ENCODE measurements around the gene SPECC1L. TPM values are rescaled to one million over a fixed set of nuclear protein-coding genes. Genes with fewer than 3 reads are reported as not detected.

SPECC1L gene
- total RNA-seq, 2 donors from 2014 or later: 33.6 to 39.1 TPM

DNA sequence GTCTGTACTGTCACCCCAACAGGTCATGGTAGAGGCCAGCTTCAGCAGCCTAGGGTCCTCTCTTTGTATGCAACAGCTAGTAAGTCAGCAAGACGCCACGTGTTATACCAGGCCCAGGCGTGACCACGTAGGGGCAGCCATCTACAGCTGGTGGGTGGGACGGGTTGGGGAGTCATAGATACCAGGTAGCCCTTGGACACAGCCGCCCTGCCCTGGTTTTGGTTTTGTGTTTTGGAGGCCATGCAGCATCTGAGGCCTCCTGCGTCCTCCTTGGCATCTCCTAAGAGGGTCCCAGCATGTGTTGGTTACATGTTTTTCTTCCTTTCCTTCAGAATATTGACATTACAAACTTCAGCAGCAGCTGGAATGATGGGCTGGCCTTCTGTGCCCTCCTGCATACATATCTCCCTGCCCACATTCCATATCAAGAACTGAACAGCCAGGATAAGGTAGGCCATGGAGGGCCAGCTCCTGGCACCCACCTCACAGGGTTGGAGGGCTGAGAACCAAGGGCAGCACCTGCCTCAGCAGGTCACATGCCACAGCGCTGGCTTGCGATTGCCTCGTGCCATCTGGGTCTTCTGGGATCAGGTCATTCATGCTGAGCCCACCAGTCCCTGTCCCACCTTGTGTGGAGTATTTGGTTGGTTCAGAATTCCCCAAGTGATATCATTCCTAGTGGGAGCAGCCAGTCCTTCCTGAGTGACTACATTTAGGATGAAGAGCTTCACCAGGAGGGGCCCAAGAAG, 140.8 kb downstream of the SPECC1L start:
- Histone ChIP-seq H3K4me3 (no peak overlapping the region), H3K4me1 (peaks cover 0 to 25% of the 10 kb centered on the region in 2 donors), H3K27ac (no peak overlapping the region), H3K9me3 (no peaks in the 10 kb centered on the region), H3K27me3 (no peaks in the 10 kb centered on the region), H3K36me3 (peaks cover 47% of the 10 kb centered on the region)
- DNase-seq (ENCODE audit: low spot score): no peak
- TF ChIP-seq, protein P1, sequence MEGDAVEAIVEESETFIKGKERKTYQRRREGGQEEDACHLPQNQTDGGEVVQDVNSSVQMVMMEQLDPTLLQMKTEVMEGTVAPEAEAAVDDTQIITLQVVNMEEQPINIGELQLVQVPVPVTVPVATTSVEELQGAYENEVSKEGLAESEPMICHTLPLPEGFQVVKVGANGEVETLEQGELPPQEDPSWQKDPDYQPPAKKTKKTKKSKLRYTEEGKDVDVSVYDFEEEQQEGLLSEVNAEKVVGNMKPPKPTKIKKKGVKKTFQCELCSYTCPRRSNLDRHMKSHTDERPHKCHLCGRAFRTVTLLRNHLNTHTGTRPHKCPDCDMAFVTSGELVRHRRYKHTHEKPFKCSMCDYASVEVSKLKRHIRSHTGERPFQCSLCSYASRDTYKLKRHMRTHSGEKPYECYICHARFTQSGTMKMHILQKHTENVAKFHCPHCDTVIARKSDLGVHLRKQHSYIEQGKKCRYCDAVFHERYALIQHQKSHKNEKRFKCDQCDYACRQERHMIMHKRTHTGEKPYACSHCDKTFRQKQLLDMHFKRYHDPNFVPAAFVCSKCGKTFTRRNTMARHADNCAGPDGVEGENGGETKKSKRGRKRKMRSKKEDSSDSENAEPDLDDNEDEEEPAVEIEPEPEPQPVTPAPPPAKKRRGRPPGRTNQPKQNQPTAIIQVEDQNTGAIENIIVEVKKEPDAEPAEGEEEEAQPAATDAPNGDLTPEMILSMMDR (IDR thresholded peaks at IDR 0.05): no peak

DNA sequence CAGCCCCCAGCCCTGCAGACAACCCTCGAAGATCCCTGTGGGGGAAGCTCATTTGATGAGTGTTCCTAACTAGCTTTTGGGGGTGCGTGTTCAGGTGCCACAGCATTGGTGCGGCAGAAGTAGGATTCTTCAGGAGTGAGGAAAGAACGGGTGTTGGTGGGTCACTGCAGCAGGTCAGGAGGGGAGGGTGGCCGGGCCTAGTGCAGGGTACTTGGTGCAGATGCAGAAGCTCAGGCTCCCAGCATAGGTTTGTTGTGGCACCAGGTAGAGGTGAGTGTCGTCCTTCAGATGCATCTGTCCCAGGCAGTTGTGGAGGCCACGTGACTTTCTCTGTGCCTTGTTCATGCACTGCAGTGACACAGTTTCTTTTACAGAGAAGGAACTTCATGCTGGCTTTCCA, 141.6 kb downstream of the SPECC1L start:
- TF ChIP-seq, protein P1 (IDR thresholded peaks at IDR 0.05): no peak
- no peak for DNase-seq (ENCODE audit: low spot score)
- peaks cover 52% of the 10 kb centered on the region for H3K36me3 ChIP-seq
- no peak overlapping the region for H3K27ac ChIP-seq
- no peaks in the 10 kb centered on the region for H3K9me3 ChIP-seq
- no peaks in the 10 kb centered on the region for H3K27me3 ChIP-seq
- H3K4me1 ChIP-seq: peaks cover 0 to 16% of the 10 kb centered on the region in 2 donors
- no peak overlapping the region for H3K4me3 ChIP-seq

DNA sequence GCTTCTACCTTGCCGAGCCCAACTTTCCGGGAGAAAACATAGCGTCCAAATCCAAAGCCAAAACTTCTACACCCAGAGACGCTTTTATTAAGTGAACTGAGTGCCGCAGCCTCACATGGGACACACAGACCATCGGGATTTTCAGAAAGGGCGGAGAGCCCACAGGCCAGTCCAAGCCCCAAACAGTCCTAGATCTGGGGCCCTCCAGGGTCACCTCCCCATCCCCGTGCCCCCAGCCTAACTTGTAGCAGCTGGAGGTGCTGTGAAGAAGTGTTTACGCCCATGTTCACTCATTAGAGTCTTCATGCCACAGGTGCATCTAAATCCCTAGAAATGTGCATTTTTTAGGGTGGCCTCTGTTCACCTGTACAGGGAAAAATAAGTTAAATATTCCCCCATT, 142.6 kb downstream of the SPECC1L start:
- Histone ChIP-seq H3K27ac (no peak overlapping the region), H3K9me3 (no peaks in the 10 kb centered on the region), H3K27me3 (no peaks in the 10 kb centered on the region), H3K36me3 (peaks cover 52% of the 10 kb centered on the region), H3K4me1 (peaks cover 0 to 6% of the 10 kb centered on the region in 2 donors), H3K4me3 (no peak overlapping the region)
- DNase-seq (ENCODE audit: low spot score): no peak
- TF ChIP-seq, protein P1 (IDR thresholded peaks at IDR 0.05): no peak

DNA sequence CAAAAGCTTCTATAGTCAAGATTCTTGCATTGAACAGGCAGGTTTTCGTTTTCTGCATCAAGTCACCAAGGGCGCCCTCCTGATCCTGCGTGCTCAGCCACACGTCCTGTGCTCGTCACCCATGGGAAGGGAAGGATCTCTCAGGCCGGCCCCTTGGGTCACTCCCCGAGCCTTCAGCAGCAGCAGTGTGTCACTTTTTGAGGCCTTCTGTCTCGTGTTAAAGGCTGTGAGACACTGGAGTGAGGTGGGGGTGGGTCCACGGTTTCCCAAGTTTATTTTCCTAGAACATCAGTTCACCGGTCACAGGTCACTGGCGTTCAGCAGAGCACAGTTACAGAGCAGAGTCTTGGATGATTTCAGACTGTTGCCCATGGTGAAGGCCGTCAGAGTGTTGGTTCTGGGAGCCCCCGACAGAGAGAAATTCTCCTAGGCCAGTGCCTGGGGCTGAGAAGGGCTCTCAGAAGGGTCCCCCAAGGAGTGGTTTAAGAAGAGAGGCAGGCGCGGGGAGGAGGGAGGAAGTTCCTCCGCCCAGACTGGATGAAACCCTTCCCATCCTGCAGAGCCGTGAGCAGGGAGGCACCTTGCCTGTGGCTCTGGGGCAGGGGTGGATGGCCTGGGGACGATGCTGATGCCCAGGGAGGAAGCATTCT, 143.2 kb downstream of the SPECC1L start:
- no peak for DNase-seq (ENCODE audit: low spot score)
- TF ChIP-seq, protein P1 (IDR thresholded peaks at IDR 0.05): no peak
- Histone ChIP-seq H3K9me3 (no peaks in the 10 kb centered on the region), H3K27me3 (no peaks in the 10 kb centered on the region), H3K4me1 (peaks cover 0 to under 1% of the 10 kb centered on the region in 2 donors), H3K36me3 (peaks cover 52% of the 10 kb centered on the region), H3K4me3 (no peak overlapping the region), H3K27ac (no peak overlapping the region)

DNA sequence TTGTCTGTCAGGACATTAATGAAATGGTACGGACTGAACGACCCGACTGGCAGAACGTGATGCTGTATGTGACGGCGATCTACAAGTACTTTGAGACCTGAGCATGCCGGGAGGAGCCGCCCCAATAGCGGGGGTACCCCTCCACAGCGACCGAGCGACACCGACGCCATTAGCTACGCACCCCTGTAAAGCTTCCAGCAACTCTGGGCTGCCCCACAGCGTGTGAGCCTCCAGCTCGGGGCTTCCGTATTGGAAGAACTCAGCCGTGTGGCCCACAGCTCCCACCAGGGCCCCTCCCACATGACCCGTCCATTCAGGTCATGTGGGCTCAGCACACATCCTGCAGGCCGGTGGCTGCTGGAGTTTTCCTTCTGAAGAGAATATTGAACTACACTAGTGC, 143.9 kb downstream of the SPECC1L start:
- TF ChIP-seq, protein P1 (IDR thresholded peaks at IDR 0.05): no peak
- Histone ChIP-seq H3K4me1 (peaks cover 0 to 4% of the 10 kb centered on the region in 2 donors), H3K4me3 (no peak overlapping the region), H3K36me3 (peaks cover 52% of the 10 kb centered on the region), H3K9me3 (no peaks in the 10 kb centered on the region), H3K27me3 (no peaks in the 10 kb centered on the region), H3K27ac (no peak overlapping the region)
- no peak for DNase-seq (ENCODE audit: low spot score)

Data from right atrium auricular region (tissue), 2 donors.